K562 (cell line): ENCODE data around the gene F2RL1. TPM values are rescaled to one million over a fixed set of nuclear protein-coding genes. Genes with fewer than 3 reads are reported as not detected.

ENCODE experiments used
- ATAC-seq: fragments of 200-7000 bp; cut with Tn5 transposase; 3 replicates; pipeline ENCODE4 v1.9.1; 2020; ENCODE audit warnings: moderate library complexity
- BruUV-seq: library from RNA; stranded (reverse); fragments of 400-500 nt; replicated peaks from 2 replicates; lab custom pipeline; 2021; lab: Mats Ljungman, UMichigan
- CTCF ChIA-PET: fragments of 300-600 bp; formaldehyde crosslinking; extraction: SDS; loops from one replicate; lab custom pipeline; 2021; ENCODE audit warnings: low intra/inter-chr PET ratio; lab: Yijun Ruan, JAX
- POLR2A ChIA-PET: fragments of 300-600, 350-650 bp; sonication (Branson Sonifier 250); formaldehyde crosslinking; extraction: SDS; loops from one replicate; lab custom pipeline; 2021; ENCODE audit warnings: antibody characterized with exemption, inconsistent platforms; lab: Yijun Ruan, JAX
- DNase-seq, 4 experiments: peaks; one replicate each; pipeline versions ENCODE4 v3.0.0 to v3.0.0-alpha.2; 2011 to 2018; ENCODE audit warnings: low spot score in 3 of 4, mixed read lengths in 3 of 4; ENCODE audit errors: extremely low read depth in 1 of 4
- FAIRE-seq: peaks from 2 replicates; lab custom pipeline; 2011; peaks lifted over from hg19 to GRCh38; lab: Jason Lieb, UNC
- H2AFZ ChIP-seq: 2 replicates; pipeline ENCODE4 v1.6.0; 2011; ENCODE audit warnings: low read depth, low read length, control low read depth, inconsistent platforms
- H3K27ac ChIP-seq: fragments of 200-600 bp; 3 replicates; pipeline ENCODE4 v1.8.0; 2011; ENCODE audit warnings: low read depth, mild to moderate bottlenecking, control low read depth, inconsistent platforms, low read length, moderate library complexity, mixed read lengths; ENCODE audit errors: extremely low read depth
- H3K27me3 ChIP-seq, 2 experiments: fragments of 300-600 bp in 1 of 2; 2 replicates in 1 of 2; 3 replicates in 1 of 2; pipeline versions ENCODE4 v1.6.0 to v1.8.0; 2011; ENCODE audit warnings: inconsistent platforms in 2 of 2, low read length in 2 of 2, mild to moderate bottlenecking in 1 of 2, mixed read lengths in 1 of 2, moderate library complexity in 1 of 2; ENCODE audit not compliant: control insufficient read depth in 2 of 2, insufficient read depth in 2 of 2
- H3K36me3 ChIP-seq: fragments of 300-600 bp; 3 replicates; pipeline ENCODE4 v1.8.0; 2011; ENCODE audit warnings: mild to moderate bottlenecking, low read length, inconsistent platforms; ENCODE audit not compliant: control insufficient read depth, insufficient read depth
- H3K4me1 ChIP-seq, 2 experiments: fragments of 200-600 bp in 1 of 2; replicated peaks in 1 of 2; 2 replicates in 1 of 2; 3 replicates in 1 of 2; pipeline versions ENCODE4 v1.5.1 to v1.8.0; 2011; ENCODE audit warnings: inconsistent platforms in 2 of 2, low read length in 2 of 2, mild to moderate bottlenecking in 1 of 2, mixed read lengths in 1 of 2, moderate library complexity in 1 of 2; ENCODE audit not compliant: control insufficient read depth in 2 of 2, insufficient read depth in 2 of 2
- H3K4me2 ChIP-seq: 2 replicates; pipeline ENCODE4 v1.6.1; 2011; ENCODE audit warnings: low read length, control low read depth, inconsistent platforms, mixed read lengths; ENCODE audit not compliant: insufficient read depth
- H3K4me3 ChIP-seq: fragments of 200-600 bp; sonication (generic), shearing (Covaris generic); 2 replicates; pipeline ENCODE4 v1.5.1; 2016; ENCODE audit warnings: control low read depth, inconsistent platforms
- H3K79me2 ChIP-seq: fragments of 200-600 bp; 3 replicates; pipeline ENCODE4 v1.8.0; 2011; ENCODE audit warnings: low read length, inconsistent platforms; ENCODE audit not compliant: control insufficient read depth, insufficient read depth
- H3K9ac ChIP-seq, 2 experiments: 2 replicates each; pipeline versions ENCODE4 v1.6.0 to v1.6.1; 2011; ENCODE audit warnings: low read depth in 2 of 2, low read length in 2 of 2, control low read depth in 1 of 2, inconsistent platforms in 1 of 2, mild to moderate bottlenecking in 1 of 2, mixed read lengths in 1 of 2; ENCODE audit not compliant: insufficient read depth in 1 of 2
- H3K9me1 ChIP-seq: one replicate; pipeline ENCODE4 v1.6.0; 2011; ENCODE audit warnings: inconsistent platforms, mild to moderate bottlenecking, low read length, moderate library complexity; ENCODE audit not compliant: control insufficient read depth, insufficient read depth
- H3K9me3 ChIP-seq: replicated peaks from 2 replicates; pipeline ENCODE4 v1.5.1; 2011; ENCODE audit warnings: low read depth, low read length, inconsistent platforms; ENCODE audit not compliant: control insufficient read depth, insufficient read depth
- H4K20me1 ChIP-seq: replicated peaks from 2 replicates; pipeline ENCODE4 v1.6.1; 2011; ENCODE audit warnings: low read length, inconsistent platforms, mixed read lengths; ENCODE audit not compliant: control insufficient read depth, insufficient read depth
- ESRRA ChIP-seq: fragments of 450-650 bp; IDR thresholded peaks from 2 replicates; pipeline ENCODE4 v1.6.1; 2014; ENCODE audit warnings: low read depth, mild to moderate bottlenecking, moderate library complexity, borderline replicate concordance
- HDAC1 ChIP-seq, 2 experiments: fragments of 450-650 bp; IDR thresholded peaks; 2 replicates each; pipeline ENCODE4 v1.6.1; 2016 to 2017; ENCODE audit warnings: inconsistent platforms in 1 of 2, mild to moderate bottlenecking in 1 of 2, moderate library complexity in 1 of 2
- NCOA1 ChIP-seq: fragments of 450-650 bp; IDR thresholded peaks from 2 replicates; pipeline ENCODE4 v1.6.1; 2016; ENCODE audit warnings: low read depth
- NCOR1 ChIP-seq: fragments of 450-650 bp; IDR thresholded peaks from 2 replicates; pipeline ENCODE4 v1.6.1; 2016; ENCODE audit warnings: mild to moderate bottlenecking, moderate library complexity
- PHB2 ChIP-seq: fragments of 450-650 bp; IDR thresholded peaks from 2 replicates; pipeline ENCODE4 v1.6.1; 2017; ENCODE audit warnings: low read depth
- POU5F1 ChIP-seq: fragments of 150-350 bp; IDR thresholded peaks from 2 replicates; pipeline ENCODE4 v1.6.1; 2014; ENCODE audit warnings: borderline replicate concordance, low read length, low read depth, mild to moderate bottlenecking; ENCODE audit not compliant: partially characterized antibody
- PYGO2 ChIP-seq: fragments of 450-650 bp; IDR thresholded peaks from 2 replicates; pipeline ENCODE4 v1.6.1; 2016; ENCODE audit warnings: mild to moderate bottlenecking, missing genetic modification characterization, moderate library complexity, missing compliant biosample characterization
- RBM39 ChIP-seq: fragments of 200-400 bp; formaldehyde crosslinking; optimal IDR thresholded peaks from 2 replicates; pipeline ENCODE3; 2018; ENCODE audit warnings: low read depth, low read length
- SNRNP70 ChIP-seq: fragments of 200-400 bp; formaldehyde crosslinking; optimal IDR thresholded peaks from 2 replicates; pipeline ENCODE3; 2017; ENCODE audit warnings: low read depth, low read length
- TOE1 ChIP-seq, 2 experiments: fragments of 450-650 bp in 1 of 2; sonication (generic) in 1 of 2; formaldehyde crosslinking in 1 of 2; IDR thresholded peaks; 2 replicates each; pipeline versions ENCODE4 v1.7.1 to v1.8.0; 2016 to 2022; ENCODE audit warnings: borderline replicate concordance in 2 of 2, mild to moderate bottlenecking in 2 of 2, antibody characterized with exemption in 1 of 2, inconsistent platforms in 1 of 2, low read depth in 1 of 2, missing genetic modification reagents in 1 of 2, moderate library complexity in 1 of 2
- ZNF165 ChIP-seq: fragments of 250-450 bp; sonication (Bioruptor Pico); IDR thresholded peaks from 2 replicates; pipeline ENCODE4 v1.4.0; 2020; ENCODE audit warnings: borderline replicate concordance
- ZNF592 ChIP-seq: fragments of 450-650 bp; IDR thresholded peaks from 2 replicates; pipeline ENCODE4 v1.6.1; 2017; ENCODE audit warnings: antibody characterized with exemption, mild to moderate bottlenecking
- WGBS: fragments of 100-300 bp; shearing (Covaris generic); methylation state at CpG from one replicate; pipeline ENCODE4 v1.1.6; 2016; ENCODE audit warnings: low coverage, mixed read lengths; ENCODE audit not compliant: insufficient coverage; ENCODE audit errors: missing lambda C conversion rate; 5-methylcytosine and 5-hydroxymethylcytosine counted together
- in situ Hi-C: fragments of 300-500 bp; cut with MboI; formaldehyde crosslinking; loops from 4 replicates; pipeline ENCODE4 v1.15.0; 2018; ENCODE audit warnings: inconsistent platforms, mixed read lengths
- intact Hi-C: fragments of 100-400 bp; cut with micrococcal nuclease; formaldehyde crosslinking; loops from 2 replicates; pipeline ENCODE4 v1.14.2; 2022
- polyA plus RNA-seq, 8 experiments: library from polyadenylated mRNA; depleted of rRNA in 4 of 8; stranded (reverse) in 5 of 8; unstranded in 3 of 8; fragments of >200 nt; fragmentation: Nextera tagmentation in 2 of 8; fragmentation: Illumina TruSeq in 1 of 8; extraction: Ambion mirVana in 2 of 8; extraction: Trizol in 1 of 8; gene quantifications; 2 replicates each; pipeline versions ENCODE4 v1.2.1 to v1.2.3, GENCODE V29; 2011 to 2014; ENCODE audit warnings: inconsistent platforms in 1 of 8, missing spikeins in 1 of 8
- total RNA-seq, 7 experiments: library from RNA; depleted of rRNA in 6 of 7; stranded (reverse); fragments of >200 nt in 6 of 7; fragmentation: Illumina TruSeq in 2 of 7; extraction: Trizol in 2 of 7; gene quantifications; 2 replicates each; pipeline versions ENCODE4 v1.2.1 to v1.2.3, GENCODE V29; 2011 to 2021; ENCODE audit warnings: low replicate concordance in 1 of 7
- TF ChIP-seq, protein P1 (sequence below), 2 experiments: fragments of 450-650 bp; IDR thresholded peaks; 2 replicates each; pipeline ENCODE4 v1.6.1; 2016

The F2RL1 gene
- total and polyA plus RNA-seq, 9 of the 15 experiments (the other 6 are each of a cell fraction or from before 2014, with no cell fraction given), result 0.03 to 0.50 (median 0.27) TPM; not detected in 6

GRCh38 chr5:76805821-76806505, 12.9 kb upstream of the F2RL1 start:
- Histone ChIP-seq H3K27me3 (peaks cover 3 to 25% of the 10 kb centered on the region in 2 experiments; a peak in 3 of 5 replicates), H3K9ac (no peak overlapping the region), H3K4me3 (no peak overlapping the region), H3K36me3 (no peaks in the 10 kb centered on the region), H3K4me2 (peak overlapping the region; percentile 43; the same call in 1 of the 2 replicates), H3K79me2 (no peaks in the 10 kb centered on the region), H3K9me1 (no peaks in the 10 kb centered on the region), H2AFZ (no peak overlapping the region), H3K4me1 (peaks cover 6 to 11% of the 10 kb centered on the region in 2 experiments; a peak in 4 of 5 replicates), H3K9me3 (no peaks in the 10 kb centered on the region; the same call in 1 of the 2 replicates), H3K27ac (no peak overlapping the region), H4K20me1 (peaks cover 4% of the 10 kb centered on the region; the same call in 1 of the 2 replicates)
- in situ Hi-C loops (no loop called here), intact Hi-C loops (no loop called here)
- BruUV-seq, result no TSS peak
- POLR2A ChIA-PET, result interaction anchor here (1.1 kb wide), 1 partner anchor 13 kb away, joined by 3 read pairs; the partner anchor contains the start of gene F2RL1
- DNase-seq, result peak in 2 of 4 experiments; percentile 31 to 70
- CTCF ChIA-PET, result no interaction called here
- ATAC-seq, result peak; percentile 57
- 4% methylated on average over 7 of the region's 7 CpGs for WGBS
- FAIRE-seq, result peak; percentile 78
- TF ChIP-seq PYGO2 (tag) (no peak), RBM39 (no peak), POU5F1 (no peak), NCOA1 (no peak), SNRNP70 (no peak), PHB2 (no peak), ZNF592 (no peak), NCOR1 (peak; percentile 74), ESRRA (peak; percentile 93), TOE1 (IDR thresholded peaks at IDR 0.05; ENCODE audit: borderline replicate concordance) (no peak), TOE1 (CRISPR knock-in tag; IDR thresholded peaks at IDR 0.05; ENCODE audit: borderline replicate concordance, low read depth) (no peak), ZNF165 (no peak), HDAC1 (IDR thresholded peaks at IDR 0.05) (peak in 1 of 2 experiments; percentile 85; a peak in 2 of 4 replicates)
- TF ChIP-seq, protein P1, sequence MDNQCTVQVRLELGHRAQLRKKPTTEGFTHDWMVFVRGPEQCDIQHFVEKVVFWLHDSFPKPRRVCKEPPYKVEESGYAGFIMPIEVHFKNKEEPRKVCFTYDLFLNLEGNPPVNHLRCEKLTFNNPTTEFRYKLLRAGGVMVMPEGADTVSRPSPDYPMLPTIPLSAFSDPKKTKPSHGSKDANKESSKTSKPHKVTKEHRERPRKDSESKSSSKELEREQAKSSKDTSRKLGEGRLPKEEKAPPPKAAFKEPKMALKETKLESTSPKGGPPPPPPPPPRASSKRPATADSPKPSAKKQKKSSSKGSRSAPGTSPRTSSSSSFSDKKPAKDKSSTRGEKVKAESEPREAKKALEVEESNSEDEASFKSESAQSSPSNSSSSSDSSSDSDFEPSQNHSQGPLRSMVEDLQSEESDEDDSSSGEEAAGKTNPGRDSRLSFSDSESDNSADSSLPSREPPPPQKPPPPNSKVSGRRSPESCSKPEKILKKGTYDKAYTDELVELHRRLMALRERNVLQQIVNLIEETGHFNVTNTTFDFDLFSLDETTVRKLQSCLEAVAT (IDR thresholded peaks at IDR 0.05), result peak in 1 of 2 experiments; percentile 75; a peak in 2 of 4 replicates
